HUDEP-2 (cell line): ENCODE results near the gene ARHGAP44.

Experiments used
- DNase-seq, 76 experiments: peaks; one replicate each; lab custom pipeline; 2025; ENCODE audit not compliant: unreplicated experiment in 76 of 76; lab: John Stamatoyannopoulos, UW

Gene ARHGAP44

GRCh38 chr17:12896180-12896785, 107.0 kb downstream of the ARHGAP44 start:
- no peak for DNase-seq

GRCh38 chr17:12898110-12898509, 108.8 kb downstream of the ARHGAP44 start:
- no peak for DNase-seq

- no peak for DNase-seq
These were observed 110.3 kb downstream of the ARHGAP44 start for GRCh38 chr17:12899604-12900003.

- DNase-seq = no peak
These were observed 111.2 kb downstream of the ARHGAP44 start for GRCh38 chr17:12900474-12900873.

- no peak for DNase-seq
These were observed 112.7 kb downstream of the ARHGAP44 start for GRCh38 chr17:12902046-12902445.

GRCh38 chr17:12907477-12907876, 118.2 kb downstream of the ARHGAP44 start:
- DNase-seq = no peak

GRCh38 chr17:12909046-12909445, 119.7 kb downstream of the ARHGAP44 start:
- DNase-seq = no peak

- no peak for DNase-seq
These were observed 120.2 kb downstream of the ARHGAP44 start for GRCh38 chr17:12909511-12909910.

- no peak for DNase-seq
These were observed 121.9 kb downstream of the ARHGAP44 start for GRCh38 chr17:12911239-12911638.

GRCh38 chr17:12917399-12917798, 128.1 kb downstream of the ARHGAP44 start:
- no peak for DNase-seq

GRCh38 chr17:12918142-12918541, 128.8 kb downstream of the ARHGAP44 start:
- DNase-seq = no peak

- no peak for DNase-seq
These were observed 132.8 kb downstream of the ARHGAP44 start for GRCh38 chr17:12922120-12922519.

- peak in 2 of 76 experiments; percentile 1 to 13 for DNase-seq
These were observed 135.3 kb downstream of the ARHGAP44 start for GRCh38 chr17:12924614-12925013.

GRCh38 chr17:12927001-12927400, 137.7 kb downstream of the ARHGAP44 start:
- no peak for DNase-seq

- no peak for DNase-seq
These were observed 138.5 kb downstream of the ARHGAP44 start for GRCh38 chr17:12927541-12928425.

GRCh38 chr17:12928736-12929135, 139.4 kb downstream of the ARHGAP44 start:
- no peak for DNase-seq

- DNase-seq = no peak
These were observed 147.2 kb downstream of the ARHGAP44 start for GRCh38 chr17:12936501-12936900.

GRCh38 chr17:12940699-12941098, 151.4 kb downstream of the ARHGAP44 start:
- no peak for DNase-seq

GRCh38 chr17:12947047-12947446, 157.7 kb downstream of the ARHGAP44 start:
- DNase-seq = no peak

- no peak for DNase-seq
These were observed 162.7 kb downstream of the ARHGAP44 start for GRCh38 chr17:12952012-12952411.

- DNase-seq = no peak
These were observed 163.9 kb downstream of the ARHGAP44 start for GRCh38 chr17:12953156-12953555.

GRCh38 chr17:12955521-12955920, 166.2 kb downstream of the ARHGAP44 start:
- no peak for DNase-seq
